HG03565 (cell line): ENCODE data around the gene RUNX3.

ENCODE experiments used
- ATAC-seq: cut with Tn5 transposase; IDR thresholded peaks from one replicate; pipeline ENCODE4 v1.9.1; 2021; ENCODE audit warnings: mild to moderate bottlenecking, moderate library complexity; ENCODE audit not compliant: unreplicated experiment

The RUNX3 gene

DNA sequence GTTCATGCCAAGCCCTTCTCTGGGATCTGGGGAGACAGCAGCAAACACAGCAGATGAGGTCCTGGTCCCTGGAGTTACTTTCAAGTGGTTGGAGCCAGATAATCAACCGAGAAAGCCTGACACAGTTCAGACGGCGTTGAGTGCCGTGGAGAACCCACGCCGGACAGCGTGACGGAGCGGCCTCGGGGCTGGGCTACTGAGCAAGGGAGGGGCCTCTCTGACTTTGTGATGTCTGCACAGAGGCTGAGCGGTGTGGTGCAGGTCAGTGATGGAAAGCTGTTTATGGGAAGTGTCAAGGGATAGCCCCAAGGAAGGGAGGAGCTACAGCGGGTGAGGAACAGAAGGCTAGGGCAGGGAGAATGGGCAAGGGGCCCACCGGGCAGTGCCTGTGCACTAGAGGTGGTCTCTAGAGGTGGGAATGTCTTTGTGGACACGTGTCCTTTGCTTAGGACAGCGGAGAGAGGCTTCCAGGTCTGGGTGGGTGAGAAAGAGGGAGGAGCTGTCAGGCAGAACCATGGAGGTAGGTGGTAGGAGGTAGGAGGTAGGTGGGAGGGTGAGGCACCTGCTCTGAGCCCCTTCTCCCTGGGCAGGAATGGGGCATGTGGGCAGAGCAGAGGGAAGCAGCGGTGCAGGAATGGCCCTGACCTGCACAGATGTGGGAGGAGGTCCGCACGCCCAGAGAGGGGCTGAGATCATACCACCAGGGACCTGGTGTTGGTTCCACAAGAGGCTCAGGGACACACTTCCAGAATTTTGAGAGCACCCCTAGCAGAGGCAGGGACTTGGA is 62.8 kb downstream of the RUNX3 start:
- no peak for ATAC-seq

DNA sequence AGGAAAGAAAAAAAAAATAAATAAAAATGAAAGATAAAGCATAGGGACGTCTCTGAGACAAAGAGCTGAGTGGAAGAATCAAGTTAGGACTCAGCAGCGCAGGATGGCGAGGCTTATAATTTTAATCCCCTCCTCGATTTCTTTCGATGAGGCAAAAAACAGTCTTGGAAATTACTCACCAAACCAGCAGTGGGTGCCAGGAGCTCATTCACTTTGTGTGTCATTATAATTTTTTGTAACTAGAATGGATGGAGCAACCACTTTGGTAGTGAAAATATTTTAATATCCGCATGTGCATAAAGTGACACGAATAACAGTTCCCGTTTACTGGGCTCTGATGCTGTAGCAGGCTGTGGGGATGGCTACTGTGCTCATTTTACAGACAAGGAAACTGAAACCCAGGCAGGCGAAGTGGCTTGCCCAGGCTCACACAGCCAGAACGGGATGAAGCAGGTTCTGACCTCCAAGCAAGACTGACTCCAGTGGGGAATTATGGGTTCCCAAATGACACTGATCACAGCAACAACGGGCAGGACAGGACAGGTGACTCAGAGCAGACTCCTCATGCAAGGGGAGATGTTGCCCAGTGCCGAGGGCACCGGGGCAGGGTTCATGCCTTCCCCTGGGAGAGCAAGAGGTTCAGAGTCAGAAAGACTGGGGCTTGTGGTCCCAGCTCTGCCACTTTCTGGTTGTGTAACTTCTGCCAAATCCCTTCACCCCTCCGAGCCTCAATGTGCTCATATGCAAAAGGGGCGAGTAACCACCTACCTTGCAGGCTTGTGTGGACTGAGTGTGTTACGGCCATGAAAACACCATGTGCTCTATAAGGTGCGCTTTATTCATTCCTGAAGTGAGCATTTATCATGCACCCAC is 63.6 kb downstream of the RUNX3 start:
- no peak for ATAC-seq

GRCh38 chr1:24865587-24865986 is 64.5 kb downstream of the RUNX3 start:
- no peak for ATAC-seq

DNA sequence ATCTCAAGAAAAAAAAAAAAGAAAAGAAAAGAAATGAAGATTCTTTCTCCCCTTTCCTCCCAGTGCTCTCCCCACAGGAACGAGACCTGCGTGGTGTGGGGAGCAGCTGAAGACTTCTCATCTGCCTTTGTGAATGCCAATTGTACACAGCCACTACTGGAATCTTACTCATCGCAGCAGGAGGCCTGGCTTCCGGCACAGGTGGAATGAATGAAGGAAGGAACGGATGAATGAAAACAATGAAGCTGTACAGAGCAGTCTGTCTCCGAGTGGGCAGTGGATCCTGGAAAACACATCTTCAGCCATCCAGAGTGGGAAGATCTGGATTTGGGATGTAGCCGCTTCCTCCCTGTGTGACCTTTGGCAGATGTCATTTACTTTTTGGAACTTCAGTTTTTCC is 64.9 kb downstream of the RUNX3 start:
- ATAC-seq = no peak

GRCh38 chr1:24864370-24864777 is 65.7 kb downstream of the RUNX3 start:
- ATAC-seq = no peak

GRCh38 chr1:24862775-24863483 is 67.1 kb downstream of the RUNX3 start:
- ATAC-seq = no peak

DNA sequence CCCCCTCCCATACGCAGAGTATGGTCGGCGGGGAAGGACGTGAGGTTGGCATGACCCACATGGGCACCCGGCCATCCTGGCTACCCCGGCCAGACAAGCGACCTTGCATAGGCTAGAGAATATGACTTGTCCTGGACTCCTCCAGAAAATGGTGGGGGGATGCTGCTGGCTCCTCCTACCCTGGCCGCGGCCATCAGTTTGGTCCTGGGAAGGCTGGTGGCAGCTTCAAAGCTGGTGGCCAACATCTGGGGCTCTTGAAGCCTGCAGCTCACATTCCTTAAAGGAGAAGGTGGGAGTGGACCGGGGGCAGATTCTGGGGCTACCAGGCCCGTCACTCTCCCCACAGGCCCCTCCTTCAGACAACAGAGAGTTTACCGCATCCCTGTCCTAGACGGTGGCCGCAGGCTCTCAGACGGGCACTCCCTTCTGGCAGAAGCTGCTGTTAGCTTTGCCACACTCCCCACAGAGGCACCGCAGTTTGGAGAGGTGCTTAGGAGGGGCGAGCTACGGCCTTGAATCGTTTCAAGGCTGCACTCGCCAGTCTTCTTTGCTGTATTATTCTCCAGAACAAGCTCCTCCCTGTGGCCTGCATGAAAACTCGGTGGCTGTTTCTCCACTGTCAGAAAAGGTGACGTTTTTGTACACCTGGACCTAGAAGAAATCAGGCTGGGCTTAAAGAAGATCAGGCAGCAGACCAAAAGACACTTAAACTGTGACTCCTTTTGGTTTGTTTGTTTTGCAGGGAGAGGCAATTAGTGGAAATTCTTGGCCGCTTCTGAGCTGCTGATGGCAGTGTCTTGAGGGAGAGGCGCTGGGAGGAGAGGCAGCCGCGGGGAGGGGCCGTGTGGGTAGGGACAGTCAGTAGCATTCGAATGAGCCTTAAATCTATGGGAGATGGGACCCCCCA is 68.0 kb downstream of the RUNX3 start:
- ATAC-seq = no peak

GRCh38 chr1:24860841-24861240 is 69.2 kb downstream of the RUNX3 start:
- ATAC-seq = no peak

DNA sequence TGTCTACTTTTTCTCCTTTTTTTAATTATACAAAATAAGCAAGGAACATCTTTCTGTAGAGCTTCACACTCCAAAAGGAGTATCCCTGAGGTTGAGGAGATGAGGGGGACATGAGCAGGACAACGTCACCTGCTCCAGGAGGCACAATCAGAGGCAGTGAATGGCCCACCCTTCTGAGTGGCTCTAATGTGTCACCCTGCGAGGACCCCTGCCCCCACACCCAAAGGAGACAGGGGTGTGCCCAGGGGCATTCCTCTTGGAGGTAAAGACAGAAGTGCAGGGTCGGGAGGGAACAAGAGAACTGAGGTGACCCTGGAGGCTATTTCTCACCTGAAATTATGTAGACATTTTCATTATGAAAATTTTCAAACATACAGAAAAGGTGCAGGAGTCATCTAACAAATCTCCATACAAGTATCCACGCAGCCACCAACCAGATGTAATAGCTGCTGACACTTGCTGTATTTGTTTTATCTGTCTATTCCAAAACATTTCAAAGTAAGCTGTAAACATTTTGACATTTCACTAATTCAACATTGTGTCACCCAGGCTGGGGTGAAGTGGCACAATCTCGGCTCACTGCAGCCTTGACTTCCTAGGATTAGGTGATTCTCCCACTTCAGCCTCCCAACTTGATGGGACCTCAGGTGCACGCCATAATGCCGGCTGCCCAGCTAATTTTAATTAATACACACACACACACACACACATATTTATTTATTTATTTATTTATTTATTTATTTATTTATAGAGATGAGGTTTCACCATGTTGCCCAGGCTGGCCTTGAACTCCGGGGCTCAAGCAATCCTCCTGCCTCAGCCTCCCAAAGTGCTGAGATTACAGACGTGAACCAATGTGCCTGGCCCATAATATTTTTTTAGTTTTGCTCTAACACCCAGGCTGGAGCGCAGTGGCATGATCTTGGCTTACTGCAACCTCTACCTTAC is 70.7 kb downstream of the RUNX3 start:
- ATAC-seq = no peak

DNA sequence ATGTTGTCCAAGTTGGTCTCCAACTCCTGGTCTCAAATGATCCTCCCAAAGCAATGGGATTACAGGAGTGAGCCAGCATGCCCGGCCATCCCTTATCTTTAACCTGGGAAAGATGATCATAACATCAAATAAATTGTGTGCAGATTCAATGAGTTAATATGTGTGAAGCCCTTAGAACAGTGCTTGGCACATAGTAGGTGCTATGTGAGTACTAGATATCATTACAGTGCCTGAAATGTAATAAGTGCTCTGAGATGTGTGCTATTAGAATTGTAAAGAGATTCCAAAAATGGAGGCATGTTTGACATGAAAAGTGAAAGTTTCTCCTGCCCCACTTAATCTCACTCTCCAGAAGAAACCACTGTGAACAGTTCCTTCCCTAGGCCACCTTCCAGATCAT is 71.8 kb downstream of the RUNX3 start:
- no peak for ATAC-seq

GRCh38 chr1:24857507-24858133 is 72.5 kb downstream of the RUNX3 start:
- ATAC-seq = no peak

DNA sequence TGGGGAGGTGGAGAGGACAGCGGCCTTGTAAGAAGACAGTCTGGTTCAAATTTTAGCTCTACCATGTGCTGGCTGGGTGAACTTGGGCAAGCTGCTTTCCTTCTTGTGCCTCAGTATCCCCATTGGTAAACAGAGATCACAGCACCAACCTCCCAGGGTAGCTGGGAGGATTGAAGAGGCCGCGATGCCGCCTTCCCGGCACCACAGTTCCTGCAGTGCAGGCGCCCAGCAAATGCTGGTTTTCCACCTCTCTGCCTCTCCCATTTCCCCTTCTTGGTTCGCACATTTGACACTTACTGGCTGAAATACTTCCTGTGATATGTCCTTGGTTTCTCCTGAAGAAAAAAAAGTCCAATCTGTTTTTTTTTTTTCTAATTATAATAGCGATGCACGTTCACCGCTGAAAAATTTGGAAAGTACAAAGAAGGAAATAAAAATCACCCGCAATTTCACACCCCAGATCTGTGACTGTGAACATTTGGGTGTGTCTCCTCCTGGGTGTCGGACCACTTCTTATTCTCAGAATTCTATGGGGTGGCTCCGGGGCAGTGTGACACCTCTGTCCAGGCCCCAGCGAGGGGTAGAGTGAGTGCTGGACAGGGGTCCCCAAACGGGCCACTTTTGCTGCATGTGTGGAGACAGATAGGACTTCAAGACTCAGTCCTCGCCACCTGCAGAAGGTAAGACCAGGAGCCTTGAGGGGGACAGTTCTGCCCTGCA is 73.1 kb downstream of the RUNX3 start:
- ATAC-seq = no peak

DNA sequence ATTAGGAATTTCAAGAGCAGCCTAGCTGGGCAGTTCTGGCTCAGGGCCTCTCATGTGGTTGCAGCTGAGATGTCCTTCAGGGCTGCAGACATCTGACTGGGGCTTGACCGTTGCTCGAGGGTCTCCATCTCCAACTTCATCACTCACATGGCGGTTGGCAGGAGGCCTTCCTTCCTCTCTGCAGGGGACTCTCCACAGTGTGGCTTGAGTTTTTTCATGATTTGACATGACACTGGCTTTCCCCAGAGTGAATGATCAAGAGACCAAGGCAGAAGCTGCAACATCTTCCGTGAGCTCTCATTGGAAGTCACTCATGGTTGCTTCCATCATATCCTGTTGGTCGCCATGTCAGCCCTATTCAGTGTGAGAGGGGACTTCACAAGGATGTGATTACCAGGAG is 74.6 kb downstream of the RUNX3 start:
- no peak for ATAC-seq

DNA sequence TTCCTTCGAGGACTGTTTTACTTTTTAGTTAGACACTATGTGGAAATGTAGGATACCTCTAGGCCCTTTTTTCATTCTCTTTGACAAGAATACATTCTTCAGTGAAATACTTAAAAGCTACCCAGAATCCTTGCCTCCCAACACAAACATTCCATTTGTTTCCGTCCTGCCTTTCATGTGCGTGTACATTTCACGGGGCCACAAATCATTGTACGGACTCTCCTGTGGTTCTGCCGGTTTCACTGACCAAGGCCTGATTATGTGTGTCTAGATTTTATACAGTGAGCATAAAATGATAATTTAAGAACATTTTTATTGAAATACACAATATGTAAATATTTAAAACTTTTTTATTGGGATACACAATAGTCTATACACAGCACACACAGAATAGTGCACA is 76.4 kb downstream of the RUNX3 start:
- no peak for ATAC-seq

- ATAC-seq = no peak
Measured at GRCh38 chr1:24850328-24850920, 79.7 kb downstream of the RUNX3 start.

DNA sequence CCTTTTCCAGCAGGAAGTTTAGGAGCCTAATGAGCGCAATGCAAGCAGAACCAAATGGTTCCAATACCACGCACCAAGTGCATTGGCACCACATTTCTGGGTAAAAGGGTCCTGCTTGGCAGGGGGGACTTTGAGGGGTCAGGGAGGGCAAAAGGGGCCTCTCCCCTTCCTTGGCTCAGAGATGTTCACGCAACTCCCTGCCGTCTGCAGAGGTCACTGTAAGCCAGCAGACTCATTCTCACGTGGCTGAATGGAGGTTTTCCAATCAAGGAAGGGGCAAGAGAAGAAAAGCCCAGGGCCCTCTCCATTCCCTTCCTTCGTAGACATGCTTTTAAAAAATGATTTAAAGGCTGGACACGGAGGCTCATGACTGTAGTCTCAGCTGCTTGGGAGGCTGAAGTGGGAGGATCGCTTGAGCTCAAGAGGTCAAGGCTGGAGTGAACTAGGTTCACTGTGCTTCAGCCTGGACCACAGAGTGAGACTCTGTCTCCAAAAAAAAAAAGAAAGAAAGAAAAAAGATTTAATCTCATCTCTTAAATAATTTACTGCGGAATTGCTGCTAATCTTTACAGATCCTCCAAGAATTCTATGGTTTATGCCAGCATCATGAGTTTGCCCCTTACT is 80.3 kb downstream of the RUNX3 start:
- ATAC-seq = no peak
